ENCODE measurements around the gene LRRC49. TPM values are rescaled to one million over a fixed set of nuclear protein-coding genes. Genes with fewer than 3 reads are reported as not detected.

LRRC49 gene
- total and polyA plus RNA-seq, 2 experiments from 2014 or later: 8.5 to 14.6 TPM

- Mint-ChIP-seq H3K4me3 (no peak overlapping the region), H3K36me3 (ENCODE audit: low read depth) (no peaks in the 10 kb centered on the region), H3K27ac (no peak overlapping the region), H3K9me3 (no peaks in the 10 kb centered on the region), H3K4me1 (no peaks in the 10 kb centered on the region), H3K27me3 (ENCODE audit: insufficient read depth, low read depth, poor library complexity) (no peaks in the 10 kb centered on the region)
- H2AFZ ChIP-seq: no peak overlapping the region
- TF ChIP-seq ETS1 (IDR thresholded peaks at IDR 0.05) (no peak), POLR2AphosphoS5 (IDR thresholded peaks at IDR 0.05; ENCODE audit: low read depth) (no peak), EZH2phosphoT487 (IDR thresholded peaks at IDR 0.05; ENCODE audit: unreplicated experiment) (no peak), JUNB (IDR thresholded peaks at IDR 0.05; ENCODE audit: unreplicated experiment) (no peak), ZNF114 (CRISPR knock-in tag; IDR thresholded peaks at IDR 0.05) (no peak), ZNF462 (CRISPR knock-in tag; IDR thresholded peaks at IDR 0.05) (no peak), REST (IDR thresholded peaks at IDR 0.05; ENCODE audit: unreplicated experiment) (no peak), NANOG (IDR thresholded peaks at IDR 0.05; ENCODE audit: borderline replicate concordance) (no peak), STAT1 (IDR thresholded peaks at IDR 0.05; ENCODE audit: unreplicated experiment) (no peak), EZH2 (IDR thresholded peaks at IDR 0.05; ENCODE audit: low read depth, unreplicated experiment) (no peak), CTCF (conservative IDR thresholded peaks at IDR 0.05; ENCODE audit: low read depth in 2 of 2) (no peak), ZNF331 (CRISPR knock-in tag; IDR thresholded peaks at IDR 0.05; ENCODE audit: low read depth) (no peak)
- ATAC-seq (no peak), DNase-seq (ENCODE audit: low spot score) (no peak)
- H3K9me2 ChIP-seq (ENCODE audit: insufficient read depth): no peaks in the 10 kb centered on the region
- H3K79me2 ChIP-seq (replicated peaks; ENCODE audit: insufficient read depth): no peaks in the 10 kb centered on the region
- no peaks in the 10 kb centered on the region for H3K36me3 ChIP-seq (ENCODE audit: insufficient read depth)
- no peaks in the 10 kb centered on the region for H3F3A ChIP-seq (replicated peaks; ENCODE audit: low read depth)
- H3K27me3 ChIP-seq (ENCODE audit: insufficient read depth): no peaks in the 10 kb centered on the region
- no peak overlapping the region for H3K27ac ChIP-seq (ENCODE audit: low read depth)
- H3K4me1 ChIP-seq (ENCODE audit: insufficient read depth): no peaks in the 10 kb centered on the region
- H4K20me1 ChIP-seq (replicated peaks; ENCODE audit: insufficient read depth): no peaks in the 10 kb centered on the region
- no peak overlapping the region for H3K4me2 ChIP-seq
- H3K4me3 ChIP-seq: no peak overlapping the region
Observed at GRCh38 chr15:71010997-71011396, 118.4 kb downstream of the LRRC49 start.

All from GM23338 (cell line).